MM.1S (cell line): ENCODE measurements around the gene S100P.
A peak's percentile ranks its signal among the peaks of the same experiment; 100 is the strongest.

Experiments used
- DNase-seq: peaks from one replicate; pipeline ENCODE4 v3.0.0-alpha.2; 2015
- H2AFZ ChIP-seq: fragments of 300-600 bp; sonication (generic); 2 replicates; pipeline ENCODE4 v1.6.0; 2016; ENCODE audit warnings: antibody characterized with exemption, low read length
- H3F3A ChIP-seq: fragments of 300-600 bp; sonication (generic); 2 replicates; pipeline ENCODE4 v1.6.1; 2016; ENCODE audit warnings: mild to moderate bottlenecking, antibody characterized with exemption, low read length, moderate library complexity, mixed read lengths; ENCODE audit not compliant: insufficient read depth
- H3K27ac ChIP-seq: fragments of 300-600 bp; sonication (generic); 2 replicates; pipeline ENCODE4 v1.5.1; 2016; ENCODE audit warnings: mild to moderate bottlenecking, low read length
- H3K27me3 ChIP-seq: fragments of 300-600 bp; sonication (generic); replicated peaks from 2 replicates; pipeline ENCODE4 v1.6.0; 2016; ENCODE audit warnings: low read length; ENCODE audit not compliant: insufficient read depth
- H3K36me3 ChIP-seq: fragments of 300-600 bp; sonication (generic); replicated peaks from 2 replicates; pipeline ENCODE4 v1.6.1; 2016; ENCODE audit warnings: mild to moderate bottlenecking, low read length, mixed read lengths; ENCODE audit not compliant: insufficient read depth
- H3K4me1 ChIP-seq: fragments of 300-600 bp; sonication (generic); 2 replicates; pipeline ENCODE4 v1.6.1; 2016; ENCODE audit warnings: low read length, mixed read lengths
- H3K4me2 ChIP-seq: fragments of 300-600 bp; sonication (generic); 2 replicates; pipeline ENCODE4 v1.6.0; 2016; ENCODE audit warnings: low read depth, low read length
- H3K4me3 ChIP-seq: fragments of 300-600 bp; sonication (generic); 2 replicates; pipeline ENCODE4 v1.5.1; 2016; ENCODE audit warnings: low read length, mixed read lengths
- H3K79me2 ChIP-seq: fragments of 300-600 bp; sonication (generic); 2 replicates; pipeline ENCODE4 v1.6.1; 2016; ENCODE audit warnings: mixed run types, low read length, mixed read lengths
- H3K9ac ChIP-seq: fragments of 300-600 bp; sonication (generic); 2 replicates; pipeline ENCODE4 v1.6.1; 2016; ENCODE audit warnings: low read length, mixed read lengths
- H3K9me2 ChIP-seq: fragments of 300-600 bp; sonication (generic); replicated peaks from 2 replicates; pipeline ENCODE4 v1.6.1; 2016; ENCODE audit warnings: mild to moderate bottlenecking, low read length, mixed read lengths; ENCODE audit not compliant: insufficient read depth
- H3K9me3 ChIP-seq: fragments of 300-600 bp; sonication (generic); replicated peaks from 2 replicates; pipeline ENCODE4 v1.6.1; 2016; ENCODE audit warnings: mild to moderate bottlenecking, low read length, mixed read lengths; ENCODE audit not compliant: insufficient read depth
- H4K20me1 ChIP-seq: fragments of 300-600 bp; sonication (generic); 2 replicates; pipeline ENCODE4 v1.6.1; 2016; ENCODE audit warnings: mild to moderate bottlenecking, low read length, moderate library complexity, mixed read lengths; ENCODE audit not compliant: insufficient read depth
- EZH2 ChIP-seq: fragments of 300-600 bp; sonication (generic); optimal IDR thresholded peaks from 2 replicates; pipeline ENCODE3; 2017; ENCODE audit warnings: low read depth, mild to moderate bottlenecking, antibody characterized with exemption, low read length, mixed read lengths
- EZH2phosphoT487 ChIP-seq: fragments of 300-600 bp; sonication (generic); IDR thresholded peaks from 2 replicates; pipeline ENCODE4 v1.6.1; 2018; ENCODE audit warnings: antibody characterized with exemption, low read length
- TF ChIP-seq, protein P1 (sequence below): fragments of 300-600 bp; sonication (generic); IDR thresholded peaks from 2 replicates; pipeline ENCODE4 v1.5.1; 2016; ENCODE audit warnings: antibody characterized with exemption, low read length, mixed read lengths

Gene S100P

DNA sequence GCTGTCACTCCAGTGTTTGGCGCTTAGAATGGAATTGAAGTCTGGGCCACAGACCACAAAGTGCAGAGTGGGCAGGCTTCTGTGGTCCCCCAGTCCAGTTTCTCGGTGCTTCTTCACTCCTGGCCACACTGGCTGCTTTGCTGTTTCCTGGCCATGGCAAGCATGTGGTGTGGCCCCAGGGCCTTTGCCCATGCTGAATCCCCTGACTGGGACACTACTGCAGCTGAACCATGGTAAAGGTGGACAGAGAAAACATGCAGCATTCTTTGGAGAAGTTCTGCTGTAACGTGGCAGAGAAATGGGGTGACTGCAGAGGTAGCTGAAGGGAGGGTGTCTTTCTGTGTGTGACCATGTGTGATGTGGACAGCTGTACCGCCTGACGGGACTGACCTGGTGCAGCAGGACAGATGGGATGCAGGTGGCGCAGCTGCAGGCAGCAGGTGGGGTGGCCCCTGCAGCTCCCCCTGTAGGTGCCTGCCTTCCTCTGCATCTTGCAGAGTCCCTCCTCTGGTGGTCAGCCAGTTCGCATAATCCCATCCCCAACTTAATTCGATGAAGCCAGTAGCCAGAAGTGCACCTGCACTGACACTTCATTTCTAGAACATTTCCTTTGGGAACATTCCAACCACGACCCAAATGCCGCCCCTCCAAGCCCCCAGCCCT lies 13.2 kb upstream of the S100P start:
- Histone ChIP-seq H3K27me3 (peaks cover 8% of the 10 kb centered on the region), H3K27ac (no peak overlapping the region), H4K20me1 (no peaks in the 10 kb centered on the region), H3K4me1 (peaks cover 5% of the 10 kb centered on the region; the same call in 1 of the 2 replicates), H3K9ac (no peak overlapping the region), H3K36me3 (no peaks in the 10 kb centered on the region), H3F3A (no peaks in the 10 kb centered on the region), H3K79me2 (peaks cover 9% of the 10 kb centered on the region), H3K9me2 (no peaks in the 10 kb centered on the region), H3K9me3 (no peaks in the 10 kb centered on the region), H3K4me3 (no peak overlapping the region), H3K4me2 (no peak overlapping the region), H2AFZ (no peak overlapping the region)
- no peak for TF ChIP-seq EZH2
- TF ChIP-seq EZH2phosphoT487 = no peak
- TF ChIP-seq, protein P1, sequence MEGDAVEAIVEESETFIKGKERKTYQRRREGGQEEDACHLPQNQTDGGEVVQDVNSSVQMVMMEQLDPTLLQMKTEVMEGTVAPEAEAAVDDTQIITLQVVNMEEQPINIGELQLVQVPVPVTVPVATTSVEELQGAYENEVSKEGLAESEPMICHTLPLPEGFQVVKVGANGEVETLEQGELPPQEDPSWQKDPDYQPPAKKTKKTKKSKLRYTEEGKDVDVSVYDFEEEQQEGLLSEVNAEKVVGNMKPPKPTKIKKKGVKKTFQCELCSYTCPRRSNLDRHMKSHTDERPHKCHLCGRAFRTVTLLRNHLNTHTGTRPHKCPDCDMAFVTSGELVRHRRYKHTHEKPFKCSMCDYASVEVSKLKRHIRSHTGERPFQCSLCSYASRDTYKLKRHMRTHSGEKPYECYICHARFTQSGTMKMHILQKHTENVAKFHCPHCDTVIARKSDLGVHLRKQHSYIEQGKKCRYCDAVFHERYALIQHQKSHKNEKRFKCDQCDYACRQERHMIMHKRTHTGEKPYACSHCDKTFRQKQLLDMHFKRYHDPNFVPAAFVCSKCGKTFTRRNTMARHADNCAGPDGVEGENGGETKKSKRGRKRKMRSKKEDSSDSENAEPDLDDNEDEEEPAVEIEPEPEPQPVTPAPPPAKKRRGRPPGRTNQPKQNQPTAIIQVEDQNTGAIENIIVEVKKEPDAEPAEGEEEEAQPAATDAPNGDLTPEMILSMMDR = no peak
- DNase-seq = no peak

GRCh38 chr4:6681191-6681590 lies 12.5 kb upstream of the S100P start:
- H3F3A ChIP-seq = no peaks in the 10 kb centered on the region
- H3K4me1 ChIP-seq = no peaks in the 10 kb centered on the region
- no peaks in the 10 kb centered on the region for H3K36me3 ChIP-seq
- no peak for TF ChIP-seq EZH2phosphoT487
- TF ChIP-seq, protein P1 = peak; percentile 32
- no peaks in the 10 kb centered on the region for H4K20me1 ChIP-seq
- H3K9me3 ChIP-seq = no peaks in the 10 kb centered on the region
- H2AFZ ChIP-seq = no peak overlapping the region
- peaks cover 13% of the 10 kb centered on the region for H3K27me3 ChIP-seq
- peaks cover 2% of the 10 kb centered on the region; the same call in 1 of the 2 replicates for H3K79me2 ChIP-seq
- no peak overlapping the region for H3K4me2 ChIP-seq
- DNase-seq = no peak
- H3K27ac ChIP-seq = no peak overlapping the region
- H3K9ac ChIP-seq = no peak overlapping the region
- no peaks in the 10 kb centered on the region for H3K9me2 ChIP-seq
- H3K4me3 ChIP-seq = no peak overlapping the region

DNA sequence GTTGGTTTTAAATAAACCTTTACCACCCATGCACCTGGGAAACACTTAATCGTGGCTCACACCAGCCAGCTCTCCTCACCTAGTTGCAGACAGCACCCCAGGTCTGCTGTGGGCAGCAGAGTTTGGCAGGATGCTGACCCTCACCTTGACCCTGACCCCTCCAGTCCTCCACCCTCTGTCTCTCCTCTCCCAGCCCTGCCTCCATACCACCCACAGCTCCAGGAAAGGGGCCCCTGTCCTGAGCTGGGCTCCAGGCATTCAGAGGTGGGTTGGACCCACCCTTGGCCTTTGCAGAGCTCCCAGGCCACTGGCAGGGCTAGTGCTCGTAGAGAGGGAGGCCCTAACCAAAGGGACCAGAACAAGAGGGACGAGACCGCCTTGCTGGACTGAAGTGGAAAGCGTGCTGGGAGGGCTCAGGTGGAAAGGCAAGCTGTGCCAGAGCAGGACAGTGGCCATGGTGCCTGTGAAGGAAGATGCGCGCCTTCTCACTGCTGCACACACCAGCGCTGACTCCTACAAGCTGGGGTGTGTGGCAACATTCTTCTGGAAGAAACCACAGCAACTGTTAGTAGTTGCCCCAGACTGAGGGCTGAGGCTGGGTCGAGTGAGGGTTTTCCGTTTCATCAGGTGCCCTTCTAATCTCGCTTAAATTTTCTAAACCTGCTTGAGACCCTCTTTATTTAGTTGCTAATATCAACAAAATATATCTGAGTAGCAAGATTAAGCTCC lies 10.7 kb upstream of the S100P start:
- Histone ChIP-seq H2AFZ (no peak overlapping the region), H3F3A (no peaks in the 10 kb centered on the region), H3K9ac (no peak overlapping the region), H3K36me3 (no peaks in the 10 kb centered on the region), H3K9me3 (no peaks in the 10 kb centered on the region), H3K27ac (no peak overlapping the region), H3K27me3 (peaks cover 24% of the 10 kb centered on the region), H3K79me2 (no peaks in the 10 kb centered on the region), H3K4me3 (no peak overlapping the region), H4K20me1 (no peaks in the 10 kb centered on the region), H3K9me2 (no peaks in the 10 kb centered on the region), H3K4me2 (no peak overlapping the region), H3K4me1 (no peaks in the 10 kb centered on the region)
- no peak for DNase-seq
- TF ChIP-seq, protein P1 = no peak
- TF ChIP-seq EZH2 = no peak
- TF ChIP-seq EZH2phosphoT487 = no peak
